Loucy (cell line): ENCODE measurements around the gene UGT2B7.

Source experiments
- H2AFZ ChIP-seq: fragments of 200-600 bp; sonication (generic); 2 replicates; pipeline ENCODE4 v1.6.0; 2016; ENCODE audit warnings: antibody characterized with exemption, mild to moderate bottlenecking, low read length, moderate library complexity
- H3F3A ChIP-seq: fragments of 200-600 bp; 2 replicates; pipeline ENCODE4 v1.6.0; 2016; ENCODE audit warnings: antibody characterized with exemption, low read depth, mild to moderate bottlenecking
- H3K27me3 ChIP-seq: fragments of 200-600 bp; sonication (generic); 2 replicates; pipeline ENCODE4 v1.6.1; 2014; ENCODE audit warnings: low read length, mild to moderate bottlenecking; ENCODE audit not compliant: insufficient read depth, poor library complexity, severe bottlenecking
- H3K36me3 ChIP-seq: fragments of 200-600 bp; sonication (generic); 2 replicates; pipeline ENCODE4 v1.6.1; 2016; ENCODE audit warnings: low read length; ENCODE audit not compliant: insufficient read depth
- H3K4me1 ChIP-seq: fragments of 200-600 bp; sonication (generic); 2 replicates; pipeline ENCODE4 v1.5.1; 2014; ENCODE audit warnings: low read length, mild to moderate bottlenecking; ENCODE audit not compliant: insufficient read depth, poor library complexity, severe bottlenecking
- H3K4me2 ChIP-seq: fragments of 200-600 bp; sonication (generic); 2 replicates; pipeline ENCODE4 v1.6.0; 2014; ENCODE audit warnings: antibody characterized with exemption, low read length, low read depth, mild to moderate bottlenecking; ENCODE audit not compliant: poor library complexity, severe bottlenecking
- H3K4me3 ChIP-seq: fragments of 200-600 bp; sonication (generic); 2 replicates; pipeline ENCODE4 v1.5.1; 2014; ENCODE audit warnings: low read length, mild to moderate bottlenecking, mixed read lengths; ENCODE audit not compliant: poor library complexity, severe bottlenecking
- H3K79me2 ChIP-seq: fragments of 200-600 bp; sonication (generic); 2 replicates; pipeline ENCODE4 v1.6.1; 2014; ENCODE audit warnings: low read length; ENCODE audit not compliant: insufficient read depth
- H3K9ac ChIP-seq: fragments of 200-600 bp; sonication (generic); 2 replicates; pipeline ENCODE4 v1.6.0; 2014; ENCODE audit warnings: mild to moderate bottlenecking, low read depth, low read length, moderate library complexity; ENCODE audit not compliant: poor library complexity, severe bottlenecking
- H3K9me2 ChIP-seq: fragments of 200-600 bp; sonication (generic); replicated peaks from 2 replicates; pipeline ENCODE4 v1.6.1; 2016; ENCODE audit warnings: low read depth, low read length, mixed read lengths
- H3K9me3 ChIP-seq: fragments of 200-600 bp; sonication (generic); 2 replicates; pipeline ENCODE4 v1.6.1; 2014; ENCODE audit warnings: mild to moderate bottlenecking, antibody characterized with exemption, low read length, low read depth; ENCODE audit not compliant: insufficient read depth
- H4K20me1 ChIP-seq: fragments of 200-600 bp; sonication (generic); 2 replicates; pipeline ENCODE4 v1.6.0; 2014; ENCODE audit warnings: antibody characterized with exemption, low read length, mild to moderate bottlenecking; ENCODE audit not compliant: insufficient read depth, poor library complexity, severe bottlenecking
- CTCF ChIP-seq: fragments of 200-600 bp; sonication (generic); conservative IDR thresholded peaks from 2 replicates; pipeline ENCODE4 v1.5.1; 2014; ENCODE audit warnings: mild to moderate bottlenecking, antibody characterized with exemption, low read length
- EZH2phosphoT487 ChIP-seq: fragments of 200-600 bp; IDR thresholded peaks from 2 replicates; pipeline ENCODE4 v1.6.1; 2018; ENCODE audit warnings: antibody characterized with exemption, mild to moderate bottlenecking, moderate library complexity, borderline replicate concordance

UGT2B7 gene

GRCh38 chr4:69147334-69147733 is 51.1 kb downstream of the UGT2B7 start:
- Histone ChIP-seq H3K4me1 (no peaks in the 10 kb centered on the region), H3K4me2 (no peak overlapping the region), H3K9ac (no peak overlapping the region), H3K9me3 (no peaks in the 10 kb centered on the region), H3K36me3 (no peaks in the 10 kb centered on the region), H3K79me2 (no peaks in the 10 kb centered on the region), H3K9me2 (no peaks in the 10 kb centered on the region), H4K20me1 (no peaks in the 10 kb centered on the region), H2AFZ (no peak overlapping the region), H3F3A (no peaks in the 10 kb centered on the region), H3K4me3 (no peak overlapping the region), H3K27me3 (no peaks in the 10 kb centered on the region)
- TF ChIP-seq EZH2phosphoT487: no peak
- TF ChIP-seq CTCF: no peak

- H3K9ac ChIP-seq: no peak overlapping the region
- H3F3A ChIP-seq: no peaks in the 10 kb centered on the region
- no peak overlapping the region for H2AFZ ChIP-seq
- H3K27me3 ChIP-seq: no peaks in the 10 kb centered on the region
- no peak overlapping the region for H3K4me2 ChIP-seq
- H3K4me3 ChIP-seq: no peak overlapping the region
- no peaks in the 10 kb centered on the region for H4K20me1 ChIP-seq
- no peaks in the 10 kb centered on the region for H3K9me2 ChIP-seq
- no peak for TF ChIP-seq CTCF
- TF ChIP-seq EZH2phosphoT487: no peak
- no peaks in the 10 kb centered on the region for H3K36me3 ChIP-seq
- H3K79me2 ChIP-seq: no peaks in the 10 kb centered on the region
- no peaks in the 10 kb centered on the region for H3K9me3 ChIP-seq
- H3K4me1 ChIP-seq: no peaks in the 10 kb centered on the region
Observed at GRCh38 chr4:69154021-69154420, 57.7 kb downstream of the UGT2B7 start.

GRCh38 chr4:69156913-69157312 is 60.6 kb downstream of the UGT2B7 start:
- no peaks in the 10 kb centered on the region for H3K27me3 ChIP-seq
- no peaks in the 10 kb centered on the region for H3K4me1 ChIP-seq
- no peak overlapping the region for H3K4me2 ChIP-seq
- no peaks in the 10 kb centered on the region for H4K20me1 ChIP-seq
- H3K9me3 ChIP-seq: no peaks in the 10 kb centered on the region
- H3K9ac ChIP-seq: no peak overlapping the region
- H2AFZ ChIP-seq: no peak overlapping the region
- H3K4me3 ChIP-seq: no peak overlapping the region
- no peaks in the 10 kb centered on the region for H3F3A ChIP-seq
- H3K79me2 ChIP-seq: no peaks in the 10 kb centered on the region
- TF ChIP-seq EZH2phosphoT487 (no peak), CTCF (peak; percentile 42)
- no peaks in the 10 kb centered on the region for H3K9me2 ChIP-seq
- H3K36me3 ChIP-seq: no peaks in the 10 kb centered on the region
